ENCODE data around the gene RAB11A. TPM values are rescaled to one million over a fixed set of nuclear protein-coding genes. Genes with fewer than 3 reads are reported as not detected.

Gene RAB11A
- polyA plus RNA-seq, 2 donors: 399 to 610 TPM

- no peak overlapping the region for H3K27ac ChIP-seq (ENCODE audit: low read depth in 2 of 2, low read length in 1 of 2)
- no peaks in the 10 kb centered on the region for H3K36me3 ChIP-seq (ENCODE audit: control insufficient read depth in 2 of 2, insufficient read depth in 2 of 2, low read length in 1 of 2)
- no peaks in the 10 kb centered on the region for H3K9me3 ChIP-seq (ENCODE audit: control insufficient read depth in 2 of 2, insufficient read depth in 1 of 2, low read depth in 1 of 2, low read length in 1 of 2)
- H3K4me1 ChIP-seq (ENCODE audit: control insufficient read depth in 2 of 2, insufficient read depth in 2 of 2, low read length in 1 of 2): no peaks in the 10 kb centered on the region
- H3K4me3 ChIP-seq (ENCODE audit: low read depth in 1 of 2, low read length in 2 of 2): no peak overlapping the region
- H3K27me3 ChIP-seq (ENCODE audit: control insufficient read depth in 1 of 2, insufficient read depth in 2 of 2, low read length in 2 of 2): no peaks in the 10 kb centered on the region
- WGBS, 2 donors: 54 to 62% methylated on average over 11 of the region's 11 CpGs
Observed at GRCh38 chr15:65841121-65841930, 28.0 kb upstream of the RAB11A start.

- H3K27me3 ChIP-seq (ENCODE audit: control insufficient read depth in 1 of 2, insufficient read depth in 2 of 2, low read length in 2 of 2): no peaks in the 10 kb centered on the region
- H3K27ac ChIP-seq (ENCODE audit: low read depth in 2 of 2, low read length in 1 of 2): no peak overlapping the region
- no peak overlapping the region for H3K4me3 ChIP-seq (ENCODE audit: low read depth in 1 of 2, low read length in 2 of 2)
- no peaks in the 10 kb centered on the region for H3K4me1 ChIP-seq (ENCODE audit: control insufficient read depth in 2 of 2, insufficient read depth in 2 of 2, low read length in 1 of 2)
- H3K36me3 ChIP-seq (ENCODE audit: control insufficient read depth in 2 of 2, insufficient read depth in 2 of 2, low read length in 1 of 2): no peaks in the 10 kb centered on the region
- 46 to 61% methylated on average over 9 of the region's 9 CpGs for WGBS, 2 donors
- H3K9me3 ChIP-seq (ENCODE audit: control insufficient read depth in 2 of 2, insufficient read depth in 1 of 2, low read depth in 1 of 2, low read length in 1 of 2): no peaks in the 10 kb centered on the region
Observed at GRCh38 chr15:65845826-65846519, 23.3 kb upstream of the RAB11A start.

- no peaks in the 10 kb centered on the region for H3K9me3 ChIP-seq (ENCODE audit: control insufficient read depth in 2 of 2, insufficient read depth in 1 of 2, low read depth in 1 of 2, low read length in 1 of 2)
- H3K4me1 ChIP-seq (ENCODE audit: control insufficient read depth in 2 of 2, insufficient read depth in 2 of 2, low read length in 1 of 2): no peaks in the 10 kb centered on the region
- H3K4me3 ChIP-seq (ENCODE audit: low read depth in 1 of 2, low read length in 2 of 2): no peak overlapping the region
- no peaks in the 10 kb centered on the region for H3K27me3 ChIP-seq (ENCODE audit: control insufficient read depth in 1 of 2, insufficient read depth in 2 of 2, low read length in 2 of 2)
- H3K36me3 ChIP-seq (ENCODE audit: control insufficient read depth in 2 of 2, insufficient read depth in 2 of 2, low read length in 1 of 2): no peaks in the 10 kb centered on the region
- no peak overlapping the region for H3K27ac ChIP-seq (ENCODE audit: low read depth in 2 of 2, low read length in 1 of 2)
Observed at GRCh38 chr15:65847989-65848388, 21.3 kb upstream of the RAB11A start.

GRCh38 chr15:65851981-65852380 is 17.3 kb upstream of the RAB11A start:
- Histone ChIP-seq H3K27ac (ENCODE audit: low read depth in 2 of 2, low read length in 1 of 2) (no peak overlapping the region), H3K36me3 (ENCODE audit: control insufficient read depth in 2 of 2, insufficient read depth in 2 of 2, low read length in 1 of 2) (no peaks in the 10 kb centered on the region), H3K4me1 (ENCODE audit: control insufficient read depth in 2 of 2, insufficient read depth in 2 of 2, low read length in 1 of 2) (no peaks in the 10 kb centered on the region), H3K27me3 (ENCODE audit: control insufficient read depth in 1 of 2, insufficient read depth in 2 of 2, low read length in 2 of 2) (no peaks in the 10 kb centered on the region), H3K4me3 (ENCODE audit: low read depth in 1 of 2, low read length in 2 of 2) (no peak overlapping the region), H3K9me3 (ENCODE audit: control insufficient read depth in 2 of 2, insufficient read depth in 1 of 2, low read depth in 1 of 2, low read length in 1 of 2) (no peaks in the 10 kb centered on the region)
- WGBS, 2 donors: 94 to 98% methylated on average over 5 of the region's 5 CpGs

- no peaks in the 10 kb centered on the region for H3K9me3 ChIP-seq (ENCODE audit: control insufficient read depth in 2 of 2, insufficient read depth in 1 of 2, low read depth in 1 of 2, low read length in 1 of 2)
- H3K27me3 ChIP-seq (ENCODE audit: control insufficient read depth in 1 of 2, insufficient read depth in 2 of 2, low read length in 2 of 2): no peaks in the 10 kb centered on the region
- 65 to 68% methylated on average over 12 of the region's 12 CpGs for WGBS, 2 donors
- no peaks in the 10 kb centered on the region for H3K4me1 ChIP-seq (ENCODE audit: control insufficient read depth in 2 of 2, insufficient read depth in 2 of 2, low read length in 1 of 2)
- no peaks in the 10 kb centered on the region for H3K36me3 ChIP-seq (ENCODE audit: control insufficient read depth in 2 of 2, insufficient read depth in 2 of 2, low read length in 1 of 2)
- H3K27ac ChIP-seq (ENCODE audit: low read depth in 2 of 2, low read length in 1 of 2): no peak overlapping the region
- no peak overlapping the region for H3K4me3 ChIP-seq (ENCODE audit: low read depth in 1 of 2, low read length in 2 of 2)
Observed at GRCh38 chr15:65856821-65857455, 12.4 kb upstream of the RAB11A start.

- WGBS, 2 donors: 78 to 84% methylated on average over 5 of the region's 5 CpGs
- no peaks in the 10 kb centered on the region for H3K27me3 ChIP-seq (ENCODE audit: control insufficient read depth in 1 of 2, insufficient read depth in 2 of 2, low read length in 2 of 2)
- no peak overlapping the region for H3K27ac ChIP-seq (ENCODE audit: low read depth in 2 of 2, low read length in 1 of 2)
- H3K4me3 ChIP-seq (ENCODE audit: low read depth in 1 of 2, low read length in 2 of 2): no peak overlapping the region
- no peaks in the 10 kb centered on the region for H3K36me3 ChIP-seq (ENCODE audit: control insufficient read depth in 2 of 2, insufficient read depth in 2 of 2, low read length in 1 of 2)
- no peaks in the 10 kb centered on the region for H3K4me1 ChIP-seq (ENCODE audit: control insufficient read depth in 2 of 2, insufficient read depth in 2 of 2, low read length in 1 of 2)
- H3K9me3 ChIP-seq (ENCODE audit: control insufficient read depth in 2 of 2, insufficient read depth in 1 of 2, low read depth in 1 of 2, low read length in 1 of 2): no peaks in the 10 kb centered on the region
Observed at GRCh38 chr15:65857718-65858402, 11.4 kb upstream of the RAB11A start.

GRCh38 chr15:65862682-65863081 is 6.6 kb upstream of the RAB11A start:
- WGBS, 2 donors: 13 to 23% methylated on average over 1 of the region's 1 CpG
- Histone ChIP-seq H3K27me3 (ENCODE audit: control insufficient read depth in 1 of 2, insufficient read depth in 2 of 2, low read length in 2 of 2) (no peaks in the 10 kb centered on the region), H3K4me3 (ENCODE audit: low read depth in 1 of 2, low read length in 2 of 2) (no peak overlapping the region), H3K36me3 (ENCODE audit: control insufficient read depth in 2 of 2, insufficient read depth in 2 of 2, low read length in 1 of 2) (no peaks in the 10 kb centered on the region), H3K4me1 (ENCODE audit: control insufficient read depth in 2 of 2, insufficient read depth in 2 of 2, low read length in 1 of 2) (no peaks in the 10 kb centered on the region), H3K9me3 (ENCODE audit: control insufficient read depth in 2 of 2, insufficient read depth in 1 of 2, low read depth in 1 of 2, low read length in 1 of 2) (no peaks in the 10 kb centered on the region), H3K27ac (ENCODE audit: low read depth in 2 of 2, low read length in 1 of 2) (no peak overlapping the region)

- Histone ChIP-seq H3K27me3 (ENCODE audit: control insufficient read depth in 1 of 2, insufficient read depth in 2 of 2, low read length in 2 of 2) (no peaks in the 10 kb centered on the region), H3K27ac (ENCODE audit: low read depth in 2 of 2, low read length in 1 of 2) (no peak overlapping the region), H3K4me1 (ENCODE audit: control insufficient read depth in 2 of 2, insufficient read depth in 2 of 2, low read length in 1 of 2) (no peaks in the 10 kb centered on the region), H3K4me3 (ENCODE audit: low read depth in 1 of 2, low read length in 2 of 2) (no peak overlapping the region), H3K36me3 (ENCODE audit: control insufficient read depth in 2 of 2, insufficient read depth in 2 of 2, low read length in 1 of 2) (no peaks in the 10 kb centered on the region), H3K9me3 (ENCODE audit: control insufficient read depth in 2 of 2, insufficient read depth in 1 of 2, low read depth in 1 of 2, low read length in 1 of 2) (no peaks in the 10 kb centered on the region)
- 86 to 92% methylated on average over 6 of the region's 6 CpGs for WGBS, 2 donors
Observed at GRCh38 chr15:65863106-65863505, 6.2 kb upstream of the RAB11A start.

- no peaks in the 10 kb centered on the region for H3K36me3 ChIP-seq (ENCODE audit: control insufficient read depth in 2 of 2, insufficient read depth in 2 of 2, low read length in 1 of 2)
- 89 to 94% methylated on average over 3 of the region's 3 CpGs for WGBS, 2 donors
- peaks cover 0 to 3% of the 10 kb centered on the region in 2 donors for H3K4me1 ChIP-seq (ENCODE audit: control insufficient read depth in 2 of 2, insufficient read depth in 2 of 2, low read length in 1 of 2)
- no peaks in the 10 kb centered on the region for H3K27me3 ChIP-seq (ENCODE audit: control insufficient read depth in 1 of 2, insufficient read depth in 2 of 2, low read length in 2 of 2)
- H3K9me3 ChIP-seq (ENCODE audit: control insufficient read depth in 2 of 2, insufficient read depth in 1 of 2, low read depth in 1 of 2, low read length in 1 of 2): no peaks in the 10 kb centered on the region
- no peak overlapping the region for H3K27ac ChIP-seq (ENCODE audit: low read depth in 2 of 2, low read length in 1 of 2)
- H3K4me3 ChIP-seq (ENCODE audit: low read depth in 1 of 2, low read length in 2 of 2): no peak overlapping the region
Observed at GRCh38 chr15:65867244-65867643, 2.0 kb upstream of the RAB11A start.
